GM12891 (cell line): ENCODE measurements around the gene AMD1.

Source experiments
- DNase-seq: peaks from one replicate; pipeline ENCODE4 v3.0.0; 2011; ENCODE audit warnings: low spot score; ENCODE audit not compliant: insufficient read length
- FAIRE-seq: peaks from 2 replicates; lab custom pipeline; 2011; peaks lifted over from hg19 to GRCh38; lab: Jason Lieb, UNC
- PAX5 ChIP-seq: IDR thresholded peaks from 2 replicates; pipeline ENCODE4 v1.6.1; 2011; ENCODE audit warnings: low read length, moderate library complexity, mild to moderate bottlenecking; ENCODE audit not compliant: insufficient read depth, severe bottlenecking
- POLR2A ChIP-seq: IDR thresholded peaks from 2 replicates; pipeline ENCODE4 v1.6.1; 2011; ENCODE audit warnings: low read depth, low read length, control low read depth
- POLR2AphosphoS5 ChIP-seq: IDR thresholded peaks from 2 replicates; pipeline ENCODE4 v1.6.1; 2011; ENCODE audit warnings: low read depth, low read length, control low read depth
- POU2F2 ChIP-seq: IDR thresholded peaks from 2 replicates; pipeline ENCODE4 v1.6.1; 2011; ENCODE audit warnings: low read depth, mild to moderate bottlenecking, control low read depth, low read length, moderate library complexity
- SPI1 ChIP-seq: IDR thresholded peaks from 2 replicates; pipeline ENCODE4 v1.6.1; 2011; ENCODE audit warnings: low read depth, low read length, control low read depth
- TAF1 ChIP-seq: IDR thresholded peaks from 2 replicates; pipeline ENCODE4 v1.6.1; 2011; ENCODE audit warnings: low read depth, low read length, control low read depth

AMD1 gene

DNA sequence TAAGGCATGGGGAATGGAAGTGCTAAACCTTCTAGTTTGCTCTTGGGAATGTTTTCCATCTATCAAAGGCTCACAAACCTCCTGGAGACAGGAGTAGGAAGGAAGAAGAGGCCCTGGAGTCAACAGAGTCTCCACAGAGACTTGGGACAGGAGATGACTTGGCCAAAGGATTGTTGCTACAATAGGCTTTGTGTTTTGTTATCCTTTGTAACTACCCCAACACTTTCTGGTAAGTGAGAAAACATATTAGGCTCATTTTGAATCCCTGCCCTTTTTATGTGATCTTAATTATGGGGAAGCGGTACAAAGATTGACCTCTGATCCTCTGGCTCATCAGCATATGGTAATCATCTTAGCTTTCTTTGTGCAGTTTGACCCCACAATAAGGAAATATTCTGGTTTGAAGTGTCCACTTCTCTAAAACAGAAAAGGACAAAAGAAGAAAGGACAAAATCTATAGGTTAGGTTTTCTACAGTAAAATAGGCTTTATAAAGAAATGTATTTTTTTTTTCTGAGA, 59.9 kb downstream of the AMD1 start:
- DNase-seq (no peak), FAIRE-seq (no peak)
- TF ChIP-seq PAX5, result no peak
- TF ChIP-seq TAF1, result no peak
- TF ChIP-seq POLR2A, result no peak
- TF ChIP-seq POLR2AphosphoS5, result no peak
- TF ChIP-seq SPI1, result no peak
- TF ChIP-seq POU2F2, result no peak

DNA sequence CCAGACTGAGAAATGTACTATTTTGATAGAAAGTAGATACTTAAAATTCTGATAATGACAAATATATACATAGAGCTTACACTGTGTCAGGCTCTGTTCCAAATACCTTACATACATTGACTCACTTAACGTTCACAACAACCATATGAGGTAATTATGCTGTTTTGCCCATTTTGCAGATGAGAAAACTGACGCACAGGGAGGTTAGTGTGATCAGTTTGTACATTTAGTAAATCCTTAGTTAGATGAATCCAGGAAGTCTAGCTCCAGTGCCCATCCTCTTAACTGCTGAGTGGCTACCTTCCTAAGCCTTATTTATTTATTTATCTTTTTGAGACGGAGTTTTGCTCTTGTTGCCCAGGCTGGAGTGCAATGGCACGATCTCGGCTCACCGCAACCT, 60.6 kb downstream of the AMD1 start:
- no peak for FAIRE-seq
- TF ChIP-seq POLR2A (no peak), SPI1 (no peak), PAX5 (no peak), TAF1 (no peak), POLR2AphosphoS5 (no peak), POU2F2 (no peak)

DNA sequence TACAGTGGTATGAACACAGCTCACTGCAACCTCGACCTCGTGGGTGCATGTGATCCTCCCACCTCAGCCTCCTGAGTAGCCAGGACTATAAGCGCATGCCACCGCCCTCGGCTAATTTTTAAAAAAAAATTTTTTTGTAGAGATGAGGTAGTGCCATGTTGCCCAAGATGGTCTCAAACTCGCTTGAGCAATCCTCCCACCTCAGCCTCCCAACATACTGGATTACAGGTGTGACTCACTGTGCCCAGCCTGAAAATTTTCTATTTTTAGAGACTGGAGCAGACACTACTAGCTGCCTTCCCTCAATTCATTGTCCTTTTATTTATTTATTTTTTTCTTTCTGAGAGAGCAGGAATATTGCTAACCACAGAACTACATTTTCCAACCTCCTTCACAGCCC, 63.6 kb downstream of the AMD1 start:
- no peak for FAIRE-seq
- TF ChIP-seq SPI1 (no peak), POLR2A (no peak), TAF1 (no peak), PAX5 (no peak), POLR2AphosphoS5 (no peak), POU2F2 (no peak)
- DNase-seq, result no peak

More for the DNA sequence above, 60.6 kb downstream of the AMD1 start:
- no peak for DNase-seq

DNA sequence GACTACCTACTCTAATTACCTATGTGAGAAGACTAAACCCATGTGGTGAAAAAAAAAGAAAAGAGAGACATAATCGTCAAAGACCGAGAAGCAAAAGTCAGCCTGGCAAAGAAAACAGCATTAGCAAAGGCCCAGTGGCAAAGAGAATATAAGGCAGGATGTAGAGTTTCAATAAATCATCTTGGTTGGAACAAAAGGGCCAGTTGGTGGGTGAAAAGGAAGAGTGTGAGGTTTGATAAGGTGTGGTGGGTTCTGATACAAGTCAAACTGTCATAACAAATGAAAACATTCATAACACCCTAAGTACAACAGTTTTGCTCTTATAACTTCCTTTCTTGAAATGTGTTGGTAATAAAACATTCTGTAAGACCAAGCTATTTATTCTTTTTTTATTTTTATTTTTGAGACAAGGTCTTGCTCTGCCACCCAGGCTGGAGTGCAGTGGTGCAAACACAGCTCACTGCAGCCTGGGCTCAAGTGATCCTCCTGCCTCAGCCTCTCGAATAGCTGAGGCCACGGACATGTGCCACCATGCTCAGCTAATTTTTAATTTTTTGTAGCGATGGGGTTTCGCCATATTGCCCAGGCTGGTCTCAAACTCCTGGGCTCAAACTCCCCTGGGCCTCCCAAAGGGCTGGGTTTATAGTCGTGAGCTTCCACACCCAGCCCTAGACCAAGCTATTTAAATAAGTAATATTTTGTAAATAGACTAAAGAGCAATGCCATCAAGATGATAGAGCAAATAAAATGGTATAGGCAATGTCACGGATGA, 65.0 kb downstream of the AMD1 start:
- TF ChIP-seq POU2F2, result no peak
- no peak for TF ChIP-seq POLR2AphosphoS5
- no peak for TF ChIP-seq SPI1
- TF ChIP-seq POLR2A, result no peak
- no peak for TF ChIP-seq PAX5
- no peak for TF ChIP-seq TAF1
- DNase-seq (no peak), FAIRE-seq (no peak)

DNA sequence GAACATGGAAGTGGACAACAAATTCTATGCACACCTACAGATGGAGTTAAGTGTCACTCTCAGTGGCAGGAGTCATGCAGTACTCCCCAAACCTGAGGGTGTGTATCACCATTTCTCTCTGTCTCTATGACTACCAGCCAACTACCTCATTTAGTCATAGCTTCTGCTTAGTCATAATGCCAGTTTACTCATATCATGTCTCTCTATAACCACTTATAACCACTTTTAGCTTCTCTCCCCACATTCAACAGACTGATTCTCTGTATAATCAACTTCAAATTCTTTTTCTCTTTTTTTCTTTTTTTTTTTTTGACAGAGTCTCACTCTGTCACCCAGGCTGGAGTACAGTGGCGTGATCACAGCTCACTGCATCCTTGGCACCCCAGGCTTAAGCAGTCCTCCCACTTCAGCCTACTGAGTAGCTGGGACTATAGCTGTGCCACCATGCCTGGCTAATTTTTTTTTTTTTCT, 70.1 kb downstream of the AMD1 start:
- DNase-seq, result peak; percentile 46
- TF ChIP-seq POU2F2, result peak; percentile 68; the same call in 1 of the 2 replicates
- TF ChIP-seq TAF1, result no peak
- TF ChIP-seq SPI1, result peak; percentile 32; the same call in 1 of the 2 replicates
- no peak for TF ChIP-seq POLR2AphosphoS5
- peak; percentile 96 for FAIRE-seq
